Measurements from ENCODE around the gene SUCO.

DNA sequence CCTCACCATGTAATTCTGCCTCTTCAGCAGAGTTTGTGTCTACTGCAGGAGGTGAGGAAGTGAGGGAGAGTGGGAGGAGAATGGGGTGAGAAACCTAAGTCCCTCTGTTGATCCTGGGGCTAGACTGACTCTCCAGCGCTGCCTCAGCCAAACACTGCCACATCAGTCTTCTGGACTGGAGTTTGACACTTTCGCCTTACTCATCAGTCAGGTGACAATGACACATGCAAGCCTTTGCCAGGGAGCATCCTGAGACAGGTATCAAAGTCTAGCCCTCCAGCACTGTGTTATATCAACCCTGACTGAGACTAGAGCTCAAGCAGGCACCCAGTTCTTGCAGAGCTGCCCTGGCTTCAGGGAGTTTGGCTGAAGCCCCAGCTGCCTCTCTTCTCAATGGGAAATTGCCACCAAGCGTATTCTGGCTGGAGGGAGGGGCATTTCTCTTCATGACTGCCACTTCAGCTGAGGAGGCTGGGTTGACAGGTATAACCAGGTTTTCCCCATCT, 33.3 kb upstream of the SUCO start:
- TF ChIP-seq GABPA (IDR thresholded peaks at IDR 0.05; ENCODE audit: borderline replicate concordance, insufficient read depth, low read length) (no peak), BCL11A (IDR thresholded peaks at IDR 0.05; ENCODE audit: low read depth in 2 of 2, low read length in 2 of 2) (no peak), EZH2 (IDR thresholded peaks at IDR 0.05; ENCODE audit: low read depth, low read length, severe bottlenecking) (no peak), MAX (IDR thresholded peaks at IDR 0.05) (no peak), GTF2F1 (IDR thresholded peaks at IDR 0.05; ENCODE audit: borderline replicate concordance, low read depth, low read length) (no peak)
- TF ChIP-seq, protein P1, sequence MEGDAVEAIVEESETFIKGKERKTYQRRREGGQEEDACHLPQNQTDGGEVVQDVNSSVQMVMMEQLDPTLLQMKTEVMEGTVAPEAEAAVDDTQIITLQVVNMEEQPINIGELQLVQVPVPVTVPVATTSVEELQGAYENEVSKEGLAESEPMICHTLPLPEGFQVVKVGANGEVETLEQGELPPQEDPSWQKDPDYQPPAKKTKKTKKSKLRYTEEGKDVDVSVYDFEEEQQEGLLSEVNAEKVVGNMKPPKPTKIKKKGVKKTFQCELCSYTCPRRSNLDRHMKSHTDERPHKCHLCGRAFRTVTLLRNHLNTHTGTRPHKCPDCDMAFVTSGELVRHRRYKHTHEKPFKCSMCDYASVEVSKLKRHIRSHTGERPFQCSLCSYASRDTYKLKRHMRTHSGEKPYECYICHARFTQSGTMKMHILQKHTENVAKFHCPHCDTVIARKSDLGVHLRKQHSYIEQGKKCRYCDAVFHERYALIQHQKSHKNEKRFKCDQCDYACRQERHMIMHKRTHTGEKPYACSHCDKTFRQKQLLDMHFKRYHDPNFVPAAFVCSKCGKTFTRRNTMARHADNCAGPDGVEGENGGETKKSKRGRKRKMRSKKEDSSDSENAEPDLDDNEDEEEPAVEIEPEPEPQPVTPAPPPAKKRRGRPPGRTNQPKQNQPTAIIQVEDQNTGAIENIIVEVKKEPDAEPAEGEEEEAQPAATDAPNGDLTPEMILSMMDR (IDR thresholded peaks at IDR 0.05; ENCODE audit: control extremely low read depth in 1 of 3, insufficient read depth in 1 of 3, low read depth in 1 of 3, low read length in 3 of 3) = no peak
